Endodermal cell (in vitro differentiated cells): ENCODE data around the gene KMT2E. TPM values are rescaled to one million over a fixed set of nuclear protein-coding genes. Genes with fewer than 3 reads are reported as not detected.

Experiments used
- DNase-seq: peaks from one replicate; pipeline ENCODE4 v3.0.0-alpha.2; 2017
- H3K27ac ChIP-seq: 2 replicates; pipeline ENCODE4 v1.5.1; 2013; ENCODE audit warnings: mild to moderate bottlenecking, low read depth, low read length, moderate library complexity
- H3K27me3 ChIP-seq: 2 replicates; pipeline ENCODE4 v1.6.1; 2013; ENCODE audit warnings: mild to moderate bottlenecking, low read length, moderate library complexity; ENCODE audit not compliant: insufficient read depth, control insufficient read depth, poor library complexity, severe bottlenecking
- H3K36me3 ChIP-seq: 2 replicates; pipeline ENCODE4 v1.7.0; 2013; ENCODE audit warnings: mild to moderate bottlenecking, low read length, moderate library complexity; ENCODE audit not compliant: control insufficient read depth, insufficient read depth
- H3K4me1 ChIP-seq: one replicate; pipeline ENCODE4 v1.7.0; 2013; ENCODE audit warnings: low read length; ENCODE audit not compliant: control insufficient read depth, insufficient read depth
- H3K4me3 ChIP-seq: 2 replicates; pipeline ENCODE4 v1.5.1; 2013; ENCODE audit warnings: mild to moderate bottlenecking, low read length, moderate library complexity
- H3K9ac ChIP-seq: 2 replicates; pipeline ENCODE4 v1.6.1; 2013; ENCODE audit warnings: mild to moderate bottlenecking, low read length, moderate library complexity; ENCODE audit not compliant: poor library complexity, severe bottlenecking; ENCODE audit errors: extremely low read depth
- H3K9me3 ChIP-seq: 2 replicates; pipeline ENCODE4 v1.6.1; 2013; ENCODE audit warnings: mild to moderate bottlenecking, low read length, moderate library complexity; ENCODE audit not compliant: control insufficient read depth
- H3K27ac Mint-ChIP-seq: 2 replicates; pipeline ENCODE4 v1.8.0; 2020; ENCODE audit warnings: mixed read lengths
- H3K27me3 Mint-ChIP-seq: 2 replicates; pipeline ENCODE4 v1.8.0; 2021; ENCODE audit warnings: mild to moderate bottlenecking, mixed read lengths; ENCODE audit not compliant: insufficient read depth
- H3K36me3 Mint-ChIP-seq: 2 replicates; pipeline ENCODE4 v1.8.0; 2020; ENCODE audit warnings: low read depth, mixed read lengths
- H3K4me1 Mint-ChIP-seq: 2 replicates; pipeline ENCODE4 v1.8.0; 2020; ENCODE audit warnings: mixed read lengths
- H3K4me3 Mint-ChIP-seq: 2 replicates; pipeline ENCODE4 v1.8.0; 2020; ENCODE audit warnings: mild to moderate bottlenecking, moderate library complexity, mixed read lengths
- H3K9me3 Mint-ChIP-seq: 2 replicates; pipeline ENCODE4 v1.8.0; 2020; ENCODE audit warnings: mild to moderate bottlenecking, mixed read lengths
- CTCF ChIP-seq: fragments of 200-600 bp; sonication (generic); conservative IDR thresholded peaks from 2 replicates; pipeline ENCODE4 v1.5.0; 2021; ENCODE audit warnings: antibody characterized with exemption, mild to moderate bottlenecking
- WGBS, 2 experiments: methylation state at CpG; one replicate each; pipeline versions ENCODE4 v1.1.5 to v1.1.7; 2013; ENCODE audit warnings: missing lambda C conversion rate in 2 of 2, mixed read lengths in 1 of 2; ENCODE audit not compliant: insufficient coverage in 1 of 2, insufficient read length in 1 of 2; 5-methylcytosine and 5-hydroxymethylcytosine counted together
- total RNA-seq, 2 donors: library from RNA; stranded (reverse); fragmentation: NEBNext Ultra II Directional in 1 of 2; extraction: Animal tissue kit (Norgen Biotek cat#: 25700) in 1 of 2; gene quantifications; 2 replicates in 1 of 2; 3 replicates in 1 of 2; pipeline ENCODE4 v1.2.1, GENCODE V29; 2021

Gene KMT2E
- total RNA-seq, 2 donors from 2014 or later, result 65.7 to 70.4 TPM

DNA sequence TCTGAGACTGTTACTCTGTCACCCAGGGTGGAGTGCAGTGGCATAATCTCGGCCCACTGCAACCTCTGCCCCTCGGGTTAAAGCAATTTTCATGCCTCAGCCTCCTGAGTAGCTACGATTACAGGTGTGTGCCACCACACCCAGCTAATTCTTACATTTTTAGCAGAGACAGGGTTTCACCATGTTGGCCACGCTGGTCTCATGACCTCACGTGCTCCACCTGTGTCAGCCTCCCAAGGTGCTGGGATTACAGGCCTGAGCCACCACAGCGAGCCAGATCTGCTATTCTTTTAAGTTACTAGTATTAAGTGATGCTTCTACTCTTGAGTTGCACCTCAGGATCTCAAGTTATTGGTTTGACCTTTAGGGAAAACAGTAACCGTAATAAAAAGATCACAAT, 23.0 kb upstream of the KMT2E start:
- TF ChIP-seq CTCF, result no peak

DNA sequence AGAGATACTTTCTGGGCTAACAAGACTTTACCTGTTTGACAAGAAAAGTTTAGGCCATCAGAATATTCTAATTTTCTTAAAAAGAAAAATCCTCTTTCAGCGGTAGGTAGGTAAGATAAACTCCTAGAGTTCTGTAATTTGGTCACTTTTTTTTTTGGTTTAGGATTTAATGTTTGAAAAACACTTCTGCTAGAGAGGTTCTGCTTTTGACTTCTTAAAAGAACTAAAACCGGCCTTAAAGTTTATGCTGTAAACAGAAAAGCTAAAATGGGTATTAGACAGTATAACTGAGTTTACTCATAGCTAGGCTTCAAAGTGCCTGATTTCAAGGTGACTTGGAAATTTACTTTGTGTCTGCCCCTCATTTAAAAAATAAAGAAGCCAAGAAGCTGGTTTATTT, 21.7 kb upstream of the KMT2E start:
- H3K4me3 ChIP-seq, result no peak overlapping the region
- H3K4me1 ChIP-seq, result no peaks in the 10 kb centered on the region
- no peaks in the 10 kb centered on the region for H3K27me3 Mint-ChIP-seq
- no peak overlapping the region for H3K4me3 Mint-ChIP-seq
- H3K9ac ChIP-seq, result no peak overlapping the region
- no peak for DNase-seq
- WGBS, 2 experiments, result 88 to 100% methylated on average over 1 to 2 of the region's 2 CpGs
- H3K27ac ChIP-seq, result no peak overlapping the region
- no peak overlapping the region for H3K27ac Mint-ChIP-seq
- no peaks in the 10 kb centered on the region for H3K9me3 ChIP-seq
- H3K36me3 Mint-ChIP-seq, result peaks cover 44% of the 10 kb centered on the region
- no peaks in the 10 kb centered on the region for H3K9me3 Mint-ChIP-seq
- H3K27me3 ChIP-seq, result no peaks in the 10 kb centered on the region
- H3K36me3 ChIP-seq, result peaks cover 56% of the 10 kb centered on the region
- peaks cover 22% of the 10 kb centered on the region for H3K4me1 Mint-ChIP-seq
- no peak for TF ChIP-seq CTCF

More for the DNA sequence above, 23.0 kb upstream of the KMT2E start:
- Histone ChIP-seq H3K4me1 (peaks cover 5% of the 10 kb centered on the region), H3K27me3 (no peaks in the 10 kb centered on the region), H3K9ac (no peak overlapping the region), H3K27ac (no peak overlapping the region), H3K36me3 (peaks cover 58% of the 10 kb centered on the region), H3K9me3 (no peaks in the 10 kb centered on the region), H3K4me3 (no peak overlapping the region)
- Mint-ChIP-seq H3K4me1 (peaks cover 23% of the 10 kb centered on the region), H3K27me3 (no peaks in the 10 kb centered on the region), H3K36me3 (peaks cover 42% of the 10 kb centered on the region), H3K4me3 (no peak overlapping the region), H3K9me3 (no peaks in the 10 kb centered on the region), H3K27ac (no peak overlapping the region)
- no peak for DNase-seq
- 82 to 95% methylated on average over 4 to 7 of the region's 7 CpGs for WGBS, 2 experiments

DNA sequence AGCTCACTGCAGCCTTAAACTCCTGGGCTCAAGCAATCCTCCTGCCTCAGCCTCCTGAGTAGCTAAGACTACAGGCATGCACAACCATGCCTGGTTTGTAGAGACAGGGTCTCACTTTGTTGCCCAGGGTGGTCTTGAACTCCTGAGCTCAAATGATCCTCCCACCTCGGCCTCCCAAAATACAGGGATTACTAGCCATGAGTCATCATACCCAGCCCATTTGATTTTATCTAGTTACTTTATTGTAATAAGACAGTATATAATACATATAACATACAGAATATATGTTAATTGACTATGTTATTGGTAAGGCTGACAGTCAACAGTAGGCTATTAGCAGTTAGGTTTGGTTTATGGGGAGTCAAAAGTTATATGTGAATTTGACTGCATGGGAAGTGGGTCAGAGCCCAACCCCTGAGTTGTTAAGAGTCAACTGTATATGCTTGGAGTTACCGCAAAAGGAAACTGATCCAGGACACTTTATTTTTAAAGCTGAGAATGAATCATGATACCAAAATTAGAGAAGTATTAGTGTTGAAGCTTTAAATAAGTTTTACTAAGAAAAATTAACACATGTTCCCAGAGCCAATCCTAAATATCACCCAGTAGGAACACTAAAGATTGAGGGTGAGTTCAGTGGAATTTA, 20.7 kb upstream of the KMT2E start:
- Histone ChIP-seq H3K27ac (no peak overlapping the region), H3K36me3 (peaks cover 53% of the 10 kb centered on the region), H3K9ac (no peak overlapping the region), H3K4me1 (no peaks in the 10 kb centered on the region), H3K4me3 (no peak overlapping the region), H3K27me3 (no peaks in the 10 kb centered on the region), H3K9me3 (no peaks in the 10 kb centered on the region)
- WGBS, 2 experiments, result 89 to 91% methylated on average over 1 to 2 of the region's 2 CpGs
- Mint-ChIP-seq H3K27ac (no peak overlapping the region), H3K27me3 (no peaks in the 10 kb centered on the region), H3K9me3 (no peaks in the 10 kb centered on the region), H3K4me1 (peaks cover 12% of the 10 kb centered on the region), H3K4me3 (no peak overlapping the region), H3K36me3 (peaks cover 44% of the 10 kb centered on the region)
- no peak for DNase-seq
- no peak for TF ChIP-seq CTCF
